SJSA1 (cell line): ENCODE data around the gene HOXA6. TPM values are rescaled to one million over a fixed set of nuclear protein-coding genes. Genes with fewer than 3 reads are reported as not detected.

Experiments used
- DNase-seq, 2 experiments: peaks; one replicate each; pipeline ENCODE4 v3.0.0-alpha.2; 2015 to 2020; ENCODE audit warnings: low spot score in 2 of 2, low read depth in 1 of 2
- H3K27ac ChIP-seq: fragments of 250-450 bp; sonication (Bioruptor Pico); 2 replicates; pipeline ENCODE4 v1.5.1; 2020; ENCODE audit warnings: mild to moderate bottlenecking, moderate library complexity
- H3K27me3 ChIP-seq: fragments of 250-450 bp; sonication (Bioruptor Pico); replicated peaks from 2 replicates; pipeline ENCODE4 v1.5.1; 2020; ENCODE audit warnings: mild to moderate bottlenecking, moderate library complexity
- H3K36me3 ChIP-seq: fragments of 250-450 bp; sonication (Bioruptor Pico); 2 replicates; pipeline ENCODE4 v1.5.1; 2020; ENCODE audit warnings: mild to moderate bottlenecking
- H3K4me1 ChIP-seq: fragments of 250-450 bp; sonication (Bioruptor Pico); replicated peaks from 2 replicates; pipeline ENCODE4 v1.6.1; 2021; ENCODE audit warnings: mild to moderate bottlenecking
- H3K4me3 ChIP-seq: fragments of 250-450 bp; sonication (Bioruptor Pico); 2 replicates; pipeline ENCODE4 v1.5.1; 2020; ENCODE audit warnings: mild to moderate bottlenecking
- H3K9me3 ChIP-seq: fragments of 250-450 bp; sonication (Bioruptor Pico); replicated peaks from 2 replicates; pipeline ENCODE4 v1.5.1; 2020; ENCODE audit warnings: mild to moderate bottlenecking
- total RNA-seq: library from RNA; depleted of rRNA; stranded (reverse); fragments of >200 nt; shearing (Covaris generic); gene quantifications from 2 replicates; pipeline ENCODE4 v1.2.3, GENCODE V29; 2014

Gene HOXA6
- total RNA-seq, 1 experiment from 2014 or later, result 0.79 TPM

GRCh38 chr7:27143023-27143949 lies 4.3 kb downstream of the HOXA6 start, which contains the start of gene HOXA5:
Gene HOXA5 (minus strand): TSS chr7:27143681. CDS start chr7:27143607, 74 bp downstream.
- no peaks in the 10 kb centered on the region for H3K9me3 ChIP-seq
- peak within 1 kb of the TSS; percentile 4; the same call in 1 of the 2 replicates for H3K27ac ChIP-seq
- peak; percentile 76 to 77 for DNase-seq
- peaks cover 44% of the 10 kb centered on the region for H3K4me1 ChIP-seq
- H3K27me3 ChIP-seq, result no peaks in the 10 kb centered on the region
- H3K36me3 ChIP-seq, result peaks cover 12% of the 10 kb centered on the region
- peak within 1 kb of the TSS; percentile 48 for H3K4me3 ChIP-seq

GRCh38 chr7:27142580-27143022 lies 5.0 kb downstream of the HOXA6 start:
- Histone ChIP-seq H3K4me1 (peaks cover 40% of the 10 kb centered on the region), H3K27ac (peak overlapping the region; percentile 4; the same call in 1 of the 2 replicates), H3K4me3 (peak overlapping the region; percentile 48), H3K36me3 (peaks cover 12% of the 10 kb centered on the region), H3K27me3 (no peaks in the 10 kb centered on the region), H3K9me3 (no peaks in the 10 kb centered on the region)
- peak in 1 of 2 experiments; percentile 50 for DNase-seq

DNA sequence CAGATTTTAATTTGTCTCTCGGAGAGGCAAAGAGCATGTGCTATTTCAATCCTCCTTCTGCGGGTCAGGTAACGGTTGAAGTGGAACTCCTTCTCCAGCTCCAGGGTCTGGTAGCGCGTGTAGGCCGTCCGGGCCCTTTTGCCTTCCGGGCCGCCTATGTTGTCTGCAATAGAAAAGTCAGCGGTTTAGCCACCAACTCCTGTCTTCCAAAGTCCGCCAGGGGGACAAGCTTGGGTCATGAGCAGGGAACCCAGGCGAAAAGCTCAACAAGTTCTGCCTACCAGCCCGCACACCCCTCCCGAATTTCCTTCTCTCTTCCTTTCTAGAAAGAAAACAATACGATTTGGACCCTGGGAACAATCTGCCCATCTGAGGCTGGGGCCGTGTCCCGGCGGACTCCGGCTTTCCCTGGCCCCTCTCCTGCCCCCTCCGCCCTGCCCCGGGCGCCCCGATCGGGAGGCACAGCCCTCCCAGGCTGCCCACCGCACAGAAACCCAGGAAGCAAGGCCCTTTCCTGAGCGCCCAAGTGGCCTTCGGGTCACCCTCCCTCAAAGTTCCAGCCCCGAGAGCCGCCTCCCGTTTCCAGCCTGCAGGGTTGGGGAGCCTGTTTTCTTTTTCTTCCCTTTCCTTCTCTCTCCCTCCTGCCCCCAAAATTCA lies 5.5 kb downstream of the HOXA6 start:
- Histone ChIP-seq H3K4me1 (peaks cover 34% of the 10 kb centered on the region), H3K27me3 (no peaks in the 10 kb centered on the region), H3K36me3 (peaks cover 12% of the 10 kb centered on the region), H3K4me3 (peak overlapping the region; percentile 48), H3K9me3 (no peaks in the 10 kb centered on the region), H3K27ac (peak overlapping the region; percentile 4; the same call in 1 of the 2 replicates)
- peak in 1 of 2 experiments; percentile 50 for DNase-seq

DNA sequence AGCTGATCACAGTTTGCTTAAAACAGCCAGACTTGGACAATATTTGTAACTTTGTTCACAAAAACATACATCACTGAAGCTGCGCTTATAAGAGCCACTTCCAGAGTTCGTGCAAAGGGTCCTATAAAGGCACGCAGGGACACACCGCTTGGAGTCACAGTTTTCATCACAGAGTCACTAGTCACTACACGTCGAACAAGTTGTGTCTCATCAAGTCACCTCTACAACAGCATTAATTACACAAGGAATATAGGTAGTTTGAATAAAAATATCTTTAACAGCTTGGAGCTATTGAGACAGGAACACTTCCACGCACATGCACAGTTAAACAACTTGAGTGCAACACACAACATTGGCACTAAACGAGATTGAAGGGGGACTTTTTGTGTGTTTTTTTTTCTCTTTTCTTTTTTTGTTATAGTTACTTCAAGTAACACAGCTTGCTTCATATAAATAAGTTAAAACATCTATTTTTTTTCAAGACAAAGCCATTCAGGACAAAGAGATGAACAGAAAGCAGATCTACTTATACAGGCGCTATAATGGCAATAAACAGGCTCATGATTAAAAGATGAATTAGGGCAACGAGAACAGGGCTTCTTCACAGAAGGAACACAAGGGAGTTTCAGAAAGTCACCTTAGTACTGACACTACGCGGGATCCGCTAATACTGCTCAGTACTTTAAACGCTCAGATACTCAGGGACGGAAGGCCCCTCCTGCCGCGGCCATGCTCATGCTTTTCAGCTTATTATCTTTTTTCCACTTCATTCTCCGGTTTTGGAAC lies 6.2 kb downstream of the HOXA6 start:
- no peak overlapping the region for H3K4me3 ChIP-seq

DNA sequence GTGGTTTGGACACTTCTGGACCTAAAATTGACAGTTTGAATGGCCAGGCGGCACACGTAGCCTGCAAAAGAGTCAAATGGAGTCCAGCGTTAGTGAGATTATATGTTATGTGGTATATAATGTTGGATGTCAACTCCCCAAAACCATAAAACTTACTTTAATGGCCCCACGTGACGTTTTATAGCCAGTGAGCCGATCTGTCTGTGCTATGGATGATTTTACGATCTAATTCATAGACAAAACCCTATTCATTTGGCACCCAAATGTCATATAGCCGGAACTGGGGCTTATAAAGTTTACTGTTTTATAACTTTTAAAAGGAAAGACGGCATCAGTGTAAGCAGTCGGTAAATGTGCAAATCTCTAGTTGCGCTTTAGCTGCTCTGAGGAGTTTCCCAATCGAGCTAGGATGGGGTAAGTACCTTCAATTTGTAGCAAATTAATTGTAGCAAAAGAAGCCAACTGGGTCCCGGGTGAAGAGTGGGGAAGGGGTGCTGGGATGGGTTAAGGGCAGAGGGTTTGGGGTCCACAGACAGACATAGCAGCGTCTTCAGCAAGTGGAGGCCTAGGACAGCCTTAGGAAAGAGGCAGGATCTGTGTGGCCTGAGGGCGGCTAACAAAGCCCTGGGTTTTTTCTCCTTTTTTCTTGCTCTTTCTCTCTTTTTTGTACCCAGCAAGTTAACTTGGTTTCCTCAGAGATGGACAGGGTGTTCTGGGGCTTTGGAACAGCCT lies 7.3 kb downstream of the HOXA6 start:
- no peak overlapping the region for H3K27ac ChIP-seq
- peaks cover 12% of the 10 kb centered on the region for H3K36me3 ChIP-seq
- H3K4me3 ChIP-seq, result no peak overlapping the region
- peaks cover 43% of the 10 kb centered on the region for H3K4me1 ChIP-seq
- no peaks in the 10 kb centered on the region for H3K27me3 ChIP-seq
- DNase-seq, result peak in 1 of 2 experiments; percentile 28
- H3K9me3 ChIP-seq, result no peaks in the 10 kb centered on the region

More for the DNA sequence above, 6.2 kb downstream of the HOXA6 start:
- Histone ChIP-seq H3K36me3 (peaks cover 12% of the 10 kb centered on the region), H3K27ac (no peak overlapping the region), H3K9me3 (no peaks in the 10 kb centered on the region), H3K4me1 (peaks cover 33% of the 10 kb centered on the region), H3K27me3 (no peaks in the 10 kb centered on the region)
- no peak for DNase-seq

GRCh38 chr7:27139334-27140125 lies 8.0 kb downstream of the HOXA6 start:
- peak overlapping the region; percentile 5; the same call in 1 of the 2 replicates for H3K27ac ChIP-seq
- H3K27me3 ChIP-seq, result no peaks in the 10 kb centered on the region
- H3K4me3 ChIP-seq, result no peak overlapping the region
- H3K9me3 ChIP-seq, result no peaks in the 10 kb centered on the region
- H3K4me1 ChIP-seq, result peaks cover 51% of the 10 kb centered on the region
- H3K36me3 ChIP-seq, result peaks cover 12% of the 10 kb centered on the region
- peak in 1 of 2 experiments; percentile 45 for DNase-seq

DNA sequence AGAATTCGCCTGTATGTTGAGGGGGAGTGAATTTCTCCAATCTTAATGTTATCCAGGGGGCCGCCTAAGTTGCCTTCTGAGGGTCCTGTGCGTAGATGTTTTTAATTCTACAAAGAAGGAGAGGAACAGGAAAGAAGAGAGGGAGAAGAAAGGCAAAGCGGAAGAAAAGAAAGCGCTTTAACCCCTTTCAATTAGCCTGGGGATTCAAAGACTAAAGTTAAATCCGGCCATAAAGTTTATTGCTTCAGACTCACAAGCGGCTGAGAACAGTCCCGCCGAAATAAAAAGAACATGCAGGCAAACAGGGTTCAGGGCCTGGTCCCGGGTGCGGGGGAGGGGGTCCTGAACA lies 8.6 kb downstream of the HOXA6 start:
- peak overlapping the region; percentile 5; the same call in 1 of the 2 replicates for H3K27ac ChIP-seq
- no peaks in the 10 kb centered on the region for H3K9me3 ChIP-seq
- H3K36me3 ChIP-seq, result peaks cover 9% of the 10 kb centered on the region
- H3K4me1 ChIP-seq, result peaks cover 52% of the 10 kb centered on the region
- no peak for DNase-seq
- no peaks in the 10 kb centered on the region for H3K27me3 ChIP-seq
- no peak overlapping the region for H3K4me3 ChIP-seq

DNA sequence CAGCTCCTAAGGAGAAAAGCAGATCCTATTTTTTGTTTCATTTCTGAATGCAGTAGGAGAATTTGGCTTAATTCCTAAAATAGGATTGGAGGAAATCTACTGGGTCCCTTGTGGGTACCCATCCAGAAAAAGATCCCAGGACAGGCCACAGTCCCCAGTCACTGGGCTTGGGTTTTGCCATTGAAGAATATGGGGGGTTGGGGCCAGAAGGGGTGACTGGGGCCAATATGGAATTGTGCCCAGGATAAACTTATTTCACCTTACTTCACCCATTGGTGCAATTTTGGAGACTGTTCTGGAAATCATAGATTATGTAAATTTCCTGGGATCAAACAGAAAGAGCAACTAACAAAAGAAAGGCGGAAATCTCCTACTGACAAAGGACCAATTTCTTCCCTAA lies 9.1 kb downstream of the HOXA6 start:
- Histone ChIP-seq H3K4me1 (peaks cover 53% of the 10 kb centered on the region), H3K27ac (no peak overlapping the region), H3K4me3 (no peak overlapping the region)

GRCh38 chr7:27137640-27138315 lies 9.8 kb downstream of the HOXA6 start:
- no peak for DNase-seq
- Histone ChIP-seq H3K27ac (no peak overlapping the region), H3K9me3 (no peaks in the 10 kb centered on the region), H3K27me3 (no peaks in the 10 kb centered on the region), H3K4me1 (peaks cover 53% of the 10 kb centered on the region), H3K4me3 (no peak overlapping the region), H3K36me3 (0 out of 2 replicates have a peak, but pooled peaks cover 3% of the 10 kb centered on the region)

More for the DNA sequence above, 9.1 kb downstream of the HOXA6 start:
- peaks cover 8% of the 10 kb centered on the region for H3K36me3 ChIP-seq
- no peaks in the 10 kb centered on the region for H3K27me3 ChIP-seq
- DNase-seq, result peak in 1 of 2 experiments; percentile 16
- H3K9me3 ChIP-seq, result no peaks in the 10 kb centered on the region

DNA sequence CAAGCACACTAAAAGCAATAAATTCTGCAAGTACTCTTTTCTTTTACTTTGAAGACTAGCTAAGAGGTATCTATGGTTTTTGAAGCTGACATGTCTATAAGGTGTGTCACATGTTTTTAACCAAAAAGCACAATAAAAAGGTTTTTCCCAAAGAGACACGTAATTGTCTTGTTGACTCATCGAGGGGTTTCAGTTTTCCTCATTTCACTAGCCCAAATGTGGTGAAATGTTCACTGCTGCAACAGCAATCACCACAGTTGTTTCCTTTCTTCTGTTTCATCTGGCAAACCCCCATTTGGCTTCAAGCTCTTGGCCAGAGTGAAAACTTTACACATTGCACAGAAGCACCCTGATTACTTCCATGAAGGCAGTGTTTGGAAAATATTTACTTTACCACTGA lies 13.2 kb downstream of the HOXA6 start:
- 0 out of 2 replicates have a peak overlapping the region, but pooled peaks have one; percentile 12 for H3K27ac ChIP-seq
- H3K4me1 ChIP-seq, result peaks cover 60% of the 10 kb centered on the region
- peak in 1 of 2 experiments; percentile 41 for DNase-seq
- 0 out of 2 replicates have a peak, but pooled peaks cover 3% of the 10 kb centered on the region for H3K36me3 ChIP-seq
- H3K27me3 ChIP-seq, result no peaks in the 10 kb centered on the region
- H3K4me3 ChIP-seq, result no peak overlapping the region
- no peaks in the 10 kb centered on the region for H3K9me3 ChIP-seq

DNA sequence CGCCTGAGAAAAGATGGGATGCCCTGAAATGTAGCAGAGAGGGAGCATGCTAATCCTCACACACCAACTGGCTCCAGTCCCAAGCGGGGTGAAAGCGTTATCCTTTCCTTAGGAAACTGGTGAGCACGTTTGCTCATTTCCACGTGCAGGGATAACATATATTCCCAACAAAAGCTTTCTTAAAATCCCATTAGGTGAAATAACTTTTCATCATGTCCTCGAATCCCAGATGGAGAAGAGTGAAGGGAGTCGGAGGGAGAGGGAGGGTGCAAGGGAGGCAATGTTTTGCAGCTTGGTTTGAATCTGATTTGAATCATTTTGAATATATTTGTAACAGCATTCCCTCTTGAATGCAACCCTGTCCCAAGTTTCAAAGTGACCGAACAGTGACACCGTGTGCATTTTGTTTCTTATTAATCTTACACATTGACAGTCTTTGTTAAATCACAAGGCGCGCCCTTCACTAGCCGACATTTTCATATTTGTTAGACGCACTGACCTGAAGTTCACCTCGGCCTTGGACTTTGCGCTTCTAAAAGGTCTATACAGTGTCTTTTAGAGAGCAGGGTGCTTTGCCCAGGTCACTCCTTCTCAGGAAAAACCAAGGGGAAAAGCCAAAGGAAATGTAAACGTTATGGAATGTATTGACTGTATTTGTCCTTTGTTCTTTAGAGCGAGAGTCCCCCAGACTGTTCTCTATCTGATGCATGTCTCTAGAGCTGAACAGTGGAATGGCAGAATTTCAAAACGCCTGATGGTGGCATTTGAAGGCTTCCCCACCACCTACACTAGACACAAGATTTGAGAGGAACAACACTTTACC lies 14.0 kb downstream of the HOXA6 start:
- Histone ChIP-seq H3K4me1 (peaks cover 57% of the 10 kb centered on the region), H3K27me3 (no peaks in the 10 kb centered on the region), H3K4me3 (no peak overlapping the region), H3K36me3 (0 out of 2 replicates have a peak, but pooled peaks cover 5% of the 10 kb centered on the region), H3K9me3 (no peaks in the 10 kb centered on the region), H3K27ac (no peak overlapping the region)
- DNase-seq, result peak in 1 of 2 experiments; percentile 28
